Activated CD8-positive, alpha-beta memory T cell treated with anti-CD3 and anti-CD28 coated beads for 48 hours (primary cell): ENCODE measurements around the gene YKT6.
A peak's percentile ranks its signal among the peaks of the same experiment; 100 is the strongest.
"Not testable (repeated sequence)": the region's sequence is repeated elsewhere in the genome, so short reads cannot be mapped to it uniquely, and the experiment has no call there.

Experiments
- DNase-seq, 3 experiments: peaks; one replicate each; pipeline ENCODE4 v3.0.0-alpha.2; 2020; ENCODE audit warnings: low read depth in 2 of 3, low spot score in 2 of 3

YKT6 gene

GRCh38 chr7:44200699-44201461 lies at the start of gene YKT6:
TSS of gene YKT6 (plus strand) at chr7:44200978. CDS start at chr7:44201136, 158 bp downstream.
- DNase-seq, result peak; percentile 67 to 89 (median 84)

GRCh38 chr7:44151956-44152355 lies 48.8 kb upstream of the YKT6 start:
- DNase-seq, result no peak

GRCh38 chr7:44152971-44153947 lies 47.5 kb upstream of the YKT6 start:
- no peak for DNase-seq

DNA sequence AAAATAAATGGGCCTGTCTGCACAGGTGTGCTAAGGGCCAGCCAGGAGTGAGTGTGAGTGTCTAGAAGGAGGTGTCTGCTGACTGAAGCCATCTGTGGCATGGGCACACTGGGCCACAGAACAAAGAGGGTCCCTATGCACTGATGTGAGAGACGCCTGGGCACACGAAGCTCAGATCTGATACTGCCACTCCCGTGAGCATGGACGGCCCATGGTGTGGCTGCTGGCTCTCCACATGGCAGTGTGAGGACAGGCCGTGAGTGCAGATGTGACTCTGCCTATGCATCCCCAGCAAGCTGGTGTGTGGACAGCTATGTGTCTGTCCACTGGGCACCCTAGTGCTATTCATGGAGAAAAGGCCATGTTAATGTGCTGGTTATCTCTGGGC lies 46.8 kb upstream of the YKT6 start:
- no peak for DNase-seq

DNA sequence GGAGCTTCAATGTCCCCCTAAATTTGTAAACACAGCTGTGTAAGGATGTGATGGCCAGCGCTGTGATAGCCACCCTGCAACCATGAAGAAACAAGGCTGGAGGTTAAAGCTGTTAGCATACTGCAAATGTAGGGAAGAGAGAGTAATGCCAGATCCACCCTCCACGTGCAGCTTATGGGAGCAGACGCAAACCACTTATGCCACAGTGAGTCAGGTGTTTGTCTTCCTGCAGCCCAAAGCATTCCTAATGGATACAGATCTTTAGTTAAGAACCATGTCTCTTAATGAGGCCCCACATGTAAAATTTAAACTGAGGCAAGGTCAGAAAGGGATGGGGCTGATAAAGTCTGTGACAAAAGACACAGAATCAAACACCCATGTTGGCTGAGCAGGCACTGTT lies 46.1 kb upstream of the YKT6 start:
- no peak for DNase-seq

- no peak for DNase-seq
These were observed 45.3 kb upstream of the YKT6 start for GRCh38 chr7:44155191-44156185.

- DNase-seq, result no peak
These were observed 44.2 kb upstream of the YKT6 start for GRCh38 chr7:44156453-44157010.

GRCh38 chr7:44157116-44158080 lies 43.4 kb upstream of the YKT6 start:
- no peak for DNase-seq

GRCh38 chr7:44158096-44158872 lies 42.5 kb upstream of the YKT6 start:
- DNase-seq, result no peak

DNA sequence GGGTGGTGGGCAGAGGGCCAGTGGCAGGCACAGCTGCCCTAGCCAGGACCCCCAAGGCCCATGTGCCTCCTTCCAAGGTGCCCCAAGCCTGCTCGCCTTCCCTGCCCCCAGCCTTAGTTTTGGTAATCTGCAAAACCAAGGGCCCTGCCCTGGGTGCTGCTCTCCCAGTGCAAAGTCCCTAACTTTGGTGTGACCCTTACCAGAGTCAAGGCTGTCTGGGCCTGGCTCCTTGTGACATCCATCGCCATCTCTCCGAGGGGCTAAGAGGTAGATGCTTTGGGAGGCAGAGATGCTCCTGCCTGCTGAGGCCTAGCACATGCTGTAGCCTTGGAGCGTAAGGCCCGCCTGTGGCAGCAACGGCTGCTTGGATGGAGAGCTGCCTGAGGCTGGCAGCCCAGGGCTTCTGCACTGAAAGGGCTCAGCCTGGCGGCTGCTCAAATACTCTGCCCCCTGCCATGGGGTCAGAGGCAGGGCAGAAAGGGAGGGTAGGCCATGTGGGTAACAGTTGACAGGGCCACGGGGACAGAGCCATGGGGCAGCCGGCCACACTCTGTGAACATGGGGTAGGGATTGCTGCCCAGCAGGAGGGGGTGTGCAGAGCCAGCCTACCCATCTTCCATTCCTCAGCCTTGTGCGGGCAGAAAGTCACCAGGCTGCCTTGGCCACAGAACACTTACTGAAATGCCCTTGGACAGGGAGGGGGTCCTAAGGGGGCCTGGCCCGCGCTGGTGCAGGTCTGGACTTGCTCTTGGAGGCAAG lies 41.7 kb upstream of the YKT6 start:
- DNase-seq, result no peak

DNA sequence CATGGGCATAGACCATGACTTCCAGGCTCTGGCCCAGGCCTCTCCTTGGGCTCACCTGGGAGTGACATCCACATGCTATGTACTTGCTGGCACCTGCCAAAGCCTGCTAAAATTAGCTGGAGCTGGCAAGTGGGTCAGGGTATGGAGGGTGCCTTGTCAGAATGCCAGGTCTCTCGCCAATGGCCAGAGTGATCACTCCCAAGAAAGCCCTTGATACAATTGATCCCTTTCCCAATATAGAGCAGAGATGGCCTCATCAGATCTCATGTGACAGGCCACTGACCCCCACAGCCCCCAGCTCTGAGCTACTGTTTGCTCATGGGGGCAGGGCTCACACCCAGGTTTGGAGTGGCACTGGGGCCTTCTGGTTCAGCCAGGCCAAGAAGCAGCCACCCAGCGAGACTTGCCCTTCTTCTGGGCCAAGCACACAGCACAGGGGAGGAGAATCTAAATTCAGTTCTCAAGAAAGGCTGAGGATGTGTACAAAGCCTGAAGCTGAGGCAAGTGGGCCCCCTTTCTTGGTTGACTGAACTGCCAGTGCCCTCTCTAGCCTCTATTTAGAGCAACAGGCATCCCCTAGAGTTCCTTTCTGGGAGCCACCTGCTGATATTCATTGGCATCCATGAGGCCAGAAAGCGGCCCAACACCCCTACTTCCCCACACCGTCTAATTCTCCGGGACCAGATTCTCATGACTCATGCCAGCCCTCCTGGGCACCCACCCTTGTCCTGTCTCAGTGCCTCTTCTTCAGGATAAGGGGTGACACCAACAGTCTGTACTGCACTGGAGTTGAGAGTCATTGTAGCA lies 40.8 kb upstream of the YKT6 start:
- no peak for DNase-seq

DNA sequence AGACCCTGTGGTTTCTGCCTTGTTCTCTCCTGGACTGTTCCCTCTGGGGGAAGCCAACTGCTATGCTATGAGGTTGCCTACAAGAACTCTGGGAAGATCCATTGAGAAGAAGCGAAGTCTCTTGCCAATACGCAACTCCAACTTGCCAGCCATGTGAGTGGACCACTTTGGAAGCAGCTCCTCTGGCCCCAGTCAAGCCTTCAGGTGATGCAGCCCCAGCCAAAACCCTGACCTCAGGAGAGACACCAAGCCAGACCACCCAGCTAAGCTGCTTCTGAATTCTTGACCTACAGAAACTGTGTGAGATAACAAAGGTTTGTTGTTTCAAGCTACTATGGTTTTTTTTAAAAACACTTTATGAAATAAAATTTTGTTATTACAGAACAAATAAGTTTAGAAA lies 39.4 kb upstream of the YKT6 start:
- DNase-seq, result no peak

- DNase-seq, result no peak
These were observed 38.6 kb upstream of the YKT6 start for GRCh38 chr7:44162179-44162578.

DNA sequence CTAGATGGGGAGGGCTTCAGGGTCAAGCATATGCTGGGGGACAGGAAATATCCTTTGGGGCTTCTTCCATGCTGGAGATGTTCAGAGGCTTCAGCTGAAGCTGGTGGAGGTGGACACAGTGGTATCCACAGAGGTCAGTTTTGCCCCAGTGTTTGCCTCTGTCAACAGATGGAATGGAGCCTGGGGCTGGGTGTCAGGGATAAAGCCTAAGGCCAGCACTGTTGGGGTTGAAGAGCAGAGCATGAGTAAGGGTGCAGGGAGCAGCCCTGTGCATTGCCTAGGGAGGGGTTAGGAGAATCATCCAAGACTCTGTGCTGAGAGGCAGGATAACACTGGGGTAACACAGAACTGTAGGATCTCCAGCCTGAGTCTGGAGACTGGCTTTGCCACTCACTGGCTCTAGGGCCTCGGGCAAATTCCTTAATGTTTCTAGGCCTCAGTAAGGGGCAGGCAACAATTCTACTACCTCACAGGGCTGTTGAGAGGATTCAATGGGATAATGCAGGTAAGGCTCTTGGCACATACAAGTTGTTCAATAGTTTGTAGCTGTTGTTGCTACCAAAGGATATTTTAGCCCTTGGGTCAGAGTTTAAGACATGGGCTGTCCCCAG lies 37.9 kb upstream of the YKT6 start:
- no peak for DNase-seq

DNA sequence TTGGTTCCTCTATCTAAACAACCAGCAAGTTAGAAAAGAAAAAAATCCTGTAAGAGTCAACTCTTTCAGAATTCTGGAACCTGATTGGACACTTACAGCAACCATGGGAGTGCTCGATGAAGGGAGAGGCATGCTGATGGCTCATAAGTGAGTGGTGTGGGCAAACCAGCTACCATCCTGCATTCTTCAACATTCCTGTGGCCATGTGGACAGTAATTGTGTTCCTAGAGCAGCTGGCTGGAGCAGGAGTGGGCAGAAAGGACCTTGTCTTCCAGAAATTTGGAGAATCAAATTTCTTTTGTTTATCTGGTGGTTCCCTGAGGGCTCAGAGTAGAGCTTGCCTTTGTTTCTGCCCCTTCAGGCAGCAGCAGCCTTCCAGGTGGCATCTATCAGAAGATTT lies 37.2 kb upstream of the YKT6 start:
- no peak for DNase-seq

DNA sequence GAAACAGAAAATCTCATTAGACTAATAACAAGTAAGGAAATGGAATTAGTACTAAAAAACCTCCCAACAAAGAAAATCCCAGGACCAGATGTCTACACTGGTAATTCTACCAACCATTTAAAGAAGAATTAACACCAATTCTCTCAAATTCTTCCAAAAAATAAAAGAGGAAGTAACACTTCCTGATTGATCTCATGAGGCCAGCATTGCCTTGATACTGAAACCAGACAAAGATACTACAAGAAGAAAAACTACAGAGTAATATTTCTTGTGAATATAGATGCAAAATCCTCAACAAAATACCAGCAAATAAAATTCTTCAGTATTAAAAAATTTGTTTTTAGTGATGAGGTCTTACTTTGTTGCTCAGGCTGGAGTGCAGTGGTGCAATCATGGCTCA lies 32.9 kb upstream of the YKT6 start:
- DNase-seq, result no peak

DNA sequence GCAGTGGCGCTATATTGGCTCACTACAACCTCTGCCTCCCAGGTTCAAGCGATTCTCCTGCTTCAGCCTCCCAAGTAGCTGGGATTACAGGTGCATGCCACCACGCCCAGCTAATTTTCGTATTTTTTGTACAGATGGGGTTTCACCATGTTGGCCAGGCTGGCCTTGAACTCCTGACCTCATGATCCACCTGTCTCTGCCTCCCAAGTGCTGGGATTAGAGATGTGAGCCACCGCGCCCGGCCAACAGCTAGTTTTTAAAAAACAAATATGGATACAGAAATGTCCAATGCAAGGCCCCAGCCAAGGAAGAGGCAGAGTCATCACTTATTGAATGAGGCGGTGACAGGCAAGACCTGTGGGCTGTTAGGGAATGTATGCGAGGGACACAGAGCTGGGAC lies 28.9 kb upstream of the YKT6 start:
- DNase-seq, result not testable (repeated sequence)
